ENCODE data around the gene DDX4.
"Not testable (repeated sequence)": the region's sequence is repeated elsewhere in the genome, so short reads cannot be mapped to it uniquely, and the experiment has no call there.

DNA sequence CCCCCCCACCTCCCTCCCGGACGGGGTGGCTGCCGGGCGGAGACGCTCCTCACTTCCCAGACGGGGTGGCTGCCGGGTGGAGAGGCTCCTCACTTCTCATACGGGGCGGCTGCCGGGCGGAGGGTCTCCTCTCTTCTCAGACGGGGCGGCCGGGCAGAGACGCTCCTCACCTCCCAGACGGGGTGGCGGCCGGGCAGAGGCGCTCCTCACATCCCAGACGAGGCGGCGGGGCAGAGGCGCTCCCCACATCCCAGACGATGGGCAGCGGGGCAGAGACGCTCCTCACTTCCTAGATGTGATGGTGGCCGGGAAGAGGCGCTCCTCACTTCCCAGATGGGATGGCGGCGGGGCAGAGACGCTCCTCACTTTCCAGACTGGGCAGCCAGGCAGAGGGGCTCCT is 41.2 kb upstream of the DDX4 start:
- not testable (repeated sequence) for TF ChIP-seq SIN3A (IDR thresholded peaks at IDR 0.05; ENCODE audit: low read depth); POLR2AphosphoS5 (IDR thresholded peaks at IDR 0.05; ENCODE audit: low read depth, low read length); YY1 (IDR thresholded peaks at IDR 0.05; ENCODE audit: extremely low read depth, insufficient replicate concordance, low read depth, low read length); EZH2phosphoT487 (IDR thresholded peaks at IDR 0.05; ENCODE audit: borderline replicate concordance); EZH2 (IDR thresholded peaks at IDR 0.05); FOSL1 (IDR thresholded peaks at IDR 0.05; ENCODE audit: low read depth); POLR2A (IDR thresholded peaks at IDR 0.05; ENCODE audit: borderline replicate concordance, extremely low read depth, insufficient read depth, insufficient read length); SRF (IDR thresholded peaks at IDR 0.05; ENCODE audit: low read depth); CEBPB (IDR thresholded peaks at IDR 0.05; ENCODE audit: low read depth); ELF1 (IDR thresholded peaks at IDR 0.05; ENCODE audit: borderline replicate concordance, low read depth)
- TF ChIP-seq, protein P1, sequence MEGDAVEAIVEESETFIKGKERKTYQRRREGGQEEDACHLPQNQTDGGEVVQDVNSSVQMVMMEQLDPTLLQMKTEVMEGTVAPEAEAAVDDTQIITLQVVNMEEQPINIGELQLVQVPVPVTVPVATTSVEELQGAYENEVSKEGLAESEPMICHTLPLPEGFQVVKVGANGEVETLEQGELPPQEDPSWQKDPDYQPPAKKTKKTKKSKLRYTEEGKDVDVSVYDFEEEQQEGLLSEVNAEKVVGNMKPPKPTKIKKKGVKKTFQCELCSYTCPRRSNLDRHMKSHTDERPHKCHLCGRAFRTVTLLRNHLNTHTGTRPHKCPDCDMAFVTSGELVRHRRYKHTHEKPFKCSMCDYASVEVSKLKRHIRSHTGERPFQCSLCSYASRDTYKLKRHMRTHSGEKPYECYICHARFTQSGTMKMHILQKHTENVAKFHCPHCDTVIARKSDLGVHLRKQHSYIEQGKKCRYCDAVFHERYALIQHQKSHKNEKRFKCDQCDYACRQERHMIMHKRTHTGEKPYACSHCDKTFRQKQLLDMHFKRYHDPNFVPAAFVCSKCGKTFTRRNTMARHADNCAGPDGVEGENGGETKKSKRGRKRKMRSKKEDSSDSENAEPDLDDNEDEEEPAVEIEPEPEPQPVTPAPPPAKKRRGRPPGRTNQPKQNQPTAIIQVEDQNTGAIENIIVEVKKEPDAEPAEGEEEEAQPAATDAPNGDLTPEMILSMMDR (IDR thresholded peaks at IDR 0.05 in 2 of 3, conservative IDR thresholded peaks at IDR 0.05 in 1 of 3; ENCODE audit: borderline replicate concordance in 1 of 3, insufficient read depth in 1 of 3, low read depth in 2 of 3, low read length in 2 of 3): not testable (repeated sequence)
- TF ChIP-seq, protein P2, sequence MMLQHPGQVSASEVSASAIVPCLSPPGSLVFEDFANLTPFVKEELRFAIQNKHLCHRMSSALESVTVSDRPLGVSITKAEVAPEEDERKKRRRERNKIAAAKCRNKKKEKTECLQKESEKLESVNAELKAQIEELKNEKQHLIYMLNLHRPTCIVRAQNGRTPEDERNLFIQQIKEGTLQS (IDR thresholded peaks at IDR 0.05): not testable (repeated sequence)
- TF ChIP-seq, protein P3, sequence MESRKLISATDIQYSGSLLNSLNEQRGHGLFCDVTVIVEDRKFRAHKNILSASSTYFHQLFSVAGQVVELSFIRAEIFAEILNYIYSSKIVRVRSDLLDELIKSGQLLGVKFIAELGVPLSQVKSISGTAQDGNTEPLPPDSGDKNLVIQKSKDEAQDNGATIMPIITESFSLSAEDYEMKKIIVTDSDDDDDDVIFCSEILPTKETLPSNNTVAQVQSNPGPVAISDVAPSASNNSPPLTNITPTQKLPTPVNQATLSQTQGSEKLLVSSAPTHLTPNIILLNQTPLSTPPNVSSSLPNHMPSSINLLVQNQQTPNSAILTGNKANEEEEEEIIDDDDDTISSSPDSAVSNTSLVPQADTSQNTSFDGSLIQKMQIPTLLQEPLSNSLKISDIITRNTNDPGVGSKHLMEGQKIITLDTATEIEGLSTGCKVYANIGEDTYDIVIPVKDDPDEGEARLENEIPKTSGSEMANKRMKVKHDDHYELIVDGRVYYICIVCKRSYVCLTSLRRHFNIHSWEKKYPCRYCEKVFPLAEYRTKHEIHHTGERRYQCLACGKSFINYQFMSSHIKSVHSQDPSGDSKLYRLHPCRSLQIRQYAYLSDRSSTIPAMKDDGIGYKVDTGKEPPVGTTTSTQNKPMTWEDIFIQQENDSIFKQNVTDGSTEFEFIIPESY (IDR thresholded peaks at IDR 0.05; ENCODE audit: extremely low read depth, insufficient replicate concordance, low read length): not testable (repeated sequence)
- TF ChIP-seq, protein P4, sequence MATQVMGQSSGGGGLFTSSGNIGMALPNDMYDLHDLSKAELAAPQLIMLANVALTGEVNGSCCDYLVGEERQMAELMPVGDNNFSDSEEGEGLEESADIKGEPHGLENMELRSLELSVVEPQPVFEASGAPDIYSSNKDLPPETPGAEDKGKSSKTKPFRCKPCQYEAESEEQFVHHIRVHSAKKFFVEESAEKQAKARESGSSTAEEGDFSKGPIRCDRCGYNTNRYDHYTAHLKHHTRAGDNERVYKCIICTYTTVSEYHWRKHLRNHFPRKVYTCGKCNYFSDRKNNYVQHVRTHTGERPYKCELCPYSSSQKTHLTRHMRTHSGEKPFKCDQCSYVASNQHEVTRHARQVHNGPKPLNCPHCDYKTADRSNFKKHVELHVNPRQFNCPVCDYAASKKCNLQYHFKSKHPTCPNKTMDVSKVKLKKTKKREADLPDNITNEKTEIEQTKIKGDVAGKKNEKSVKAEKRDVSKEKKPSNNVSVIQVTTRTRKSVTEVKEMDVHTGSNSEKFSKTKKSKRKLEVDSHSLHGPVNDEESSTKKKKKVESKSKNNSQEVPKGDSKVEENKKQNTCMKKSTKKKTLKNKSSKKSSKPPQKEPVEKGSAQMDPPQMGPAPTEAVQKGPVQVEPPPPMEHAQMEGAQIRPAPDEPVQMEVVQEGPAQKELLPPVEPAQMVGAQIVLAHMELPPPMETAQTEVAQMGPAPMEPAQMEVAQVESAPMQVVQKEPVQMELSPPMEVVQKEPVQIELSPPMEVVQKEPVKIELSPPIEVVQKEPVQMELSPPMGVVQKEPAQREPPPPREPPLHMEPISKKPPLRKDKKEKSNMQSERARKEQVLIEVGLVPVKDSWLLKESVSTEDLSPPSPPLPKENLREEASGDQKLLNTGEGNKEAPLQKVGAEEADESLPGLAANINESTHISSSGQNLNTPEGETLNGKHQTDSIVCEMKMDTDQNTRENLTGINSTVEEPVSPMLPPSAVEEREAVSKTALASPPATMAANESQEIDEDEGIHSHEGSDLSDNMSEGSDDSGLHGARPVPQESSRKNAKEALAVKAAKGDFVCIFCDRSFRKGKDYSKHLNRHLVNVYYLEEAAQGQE (IDR thresholded peaks at IDR 0.05; ENCODE audit: low read depth): not testable (repeated sequence)

Data from HCT116 (cell line).